DOHH2 (cell line): ENCODE measurements around the gene TGDS.

Experiments
- H3F3A ChIP-seq: fragments of 200-600 bp; sonication (generic), shearing (Covaris generic); 2 replicates; pipeline ENCODE4 v1.6.0; 2016; ENCODE audit warnings: antibody characterized with exemption, mild to moderate bottlenecking; ENCODE audit not compliant: control insufficient read depth, insufficient read depth
- H3K27ac ChIP-seq: fragments of 200-600 bp; sonication (generic); 2 replicates; pipeline ENCODE4 v1.5.1; 2014; ENCODE audit warnings: low read depth, mild to moderate bottlenecking, low read length, moderate library complexity
- H3K27me3 ChIP-seq: fragments of 200-600 bp; sonication (generic); 2 replicates; pipeline ENCODE4 v1.6.1; 2014; ENCODE audit warnings: mild to moderate bottlenecking, low read length, mixed read lengths; ENCODE audit not compliant: control insufficient read depth
- H3K36me3 ChIP-seq: fragments of 200-600 bp; sonication (generic); 2 replicates; pipeline ENCODE4 v1.6.1; 2014; ENCODE audit warnings: mild to moderate bottlenecking, low read length, moderate library complexity, mixed read lengths; ENCODE audit not compliant: control insufficient read depth
- H3K4me1 ChIP-seq: fragments of 200-600 bp; sonication (generic); 2 replicates; pipeline ENCODE4 v1.6.1; 2014; ENCODE audit warnings: mild to moderate bottlenecking, low read length, mixed read lengths; ENCODE audit not compliant: control insufficient read depth
- H3K4me2 ChIP-seq: fragments of 200-600 bp; sonication (generic); 2 replicates; pipeline ENCODE4 v1.6.0; 2014; ENCODE audit warnings: mild to moderate bottlenecking, low read length, moderate library complexity
- H3K4me3 ChIP-seq: fragments of 200-600 bp; sonication (generic); 2 replicates; pipeline ENCODE4 v1.5.1; 2014; ENCODE audit warnings: mild to moderate bottlenecking, low read length, mixed read lengths
- H3K79me2 ChIP-seq: fragments of 200-600 bp; sonication (generic); 2 replicates; pipeline ENCODE4 v1.6.1; 2014; ENCODE audit warnings: mild to moderate bottlenecking, low read length, mixed read lengths; ENCODE audit not compliant: control insufficient read depth
- H3K9me2 ChIP-seq: fragments of 200-600 bp; sonication (generic); replicated peaks from 2 replicates; pipeline ENCODE4 v1.6.1; 2014; ENCODE audit warnings: mild to moderate bottlenecking, low read length, mixed read lengths; ENCODE audit not compliant: control insufficient read depth
- H3K9me3 ChIP-seq: fragments of 200-600 bp; sonication (generic); 2 replicates; pipeline ENCODE4 v1.6.1; 2014; ENCODE audit warnings: antibody characterized with exemption, low read length, mixed read lengths; ENCODE audit not compliant: control insufficient read depth, insufficient read depth
- H4K20me1 ChIP-seq: fragments of 200-600 bp; sonication (generic); 2 replicates; pipeline ENCODE4 v1.6.0; 2014; ENCODE audit warnings: low read depth, mild to moderate bottlenecking, antibody characterized with exemption, low read length, moderate library complexity; ENCODE audit not compliant: control insufficient read depth, insufficient read depth
- CTCF ChIP-seq: fragments of 200-600 bp; sonication (generic); IDR thresholded peaks from one replicate; pipeline ENCODE4 v1.5.1; 2014; ENCODE audit warnings: antibody characterized with exemption, mild to moderate bottlenecking, low read depth, low read length; ENCODE audit not compliant: poor library complexity, severe bottlenecking
- EZH2phosphoT487 ChIP-seq: fragments of 200-600 bp; sonication (generic); IDR thresholded peaks from 2 replicates; pipeline ENCODE4 v1.6.1; 2017; ENCODE audit warnings: borderline replicate concordance, mild to moderate bottlenecking, antibody characterized with exemption, low read length, moderate library complexity, mixed read lengths

Gene TGDS

GRCh38 chr13:94524407-94524806 lies 71.5 kb downstream of the TGDS start:
- no peaks in the 10 kb centered on the region for H3F3A ChIP-seq
- TF ChIP-seq CTCF, result no peak
- no peak for TF ChIP-seq EZH2phosphoT487
- no peaks in the 10 kb centered on the region for H4K20me1 ChIP-seq
- no peak overlapping the region for H3K27ac ChIP-seq
- no peaks in the 10 kb centered on the region for H3K9me3 ChIP-seq
- H3K79me2 ChIP-seq, result no peaks in the 10 kb centered on the region
- no peaks in the 10 kb centered on the region for H3K9me2 ChIP-seq
- H3K4me1 ChIP-seq, result no peaks in the 10 kb centered on the region
- no peaks in the 10 kb centered on the region for H3K36me3 ChIP-seq
- no peak overlapping the region for H3K4me3 ChIP-seq
- H3K27me3 ChIP-seq, result no peaks in the 10 kb centered on the region; the same call in 1 of the 2 replicates
- H3K4me2 ChIP-seq, result no peak overlapping the region
